Ishikawa (cell line): Measurements from ENCODE around the gene SMIM22.

Experiments
- CEBPB ChIP-seq: IDR thresholded peaks from 2 replicates; pipeline ENCODE4 v1.6.1; 2012
- CREB1 ChIP-seq: IDR thresholded peaks from 2 replicates; pipeline ENCODE4 v1.6.1; 2012; ENCODE audit warnings: low read depth
- EGR1 ChIP-seq: IDR thresholded peaks from 2 replicates; pipeline ENCODE4 v1.6.1; 2012
- EP300 ChIP-seq: IDR thresholded peaks from 2 replicates; pipeline ENCODE4 v1.6.1; 2012; ENCODE audit warnings: borderline replicate concordance
- FOXM1 ChIP-seq: IDR thresholded peaks from 2 replicates; pipeline ENCODE4 v1.6.1; 2012; ENCODE audit warnings: low read depth, borderline replicate concordance
- NFIC ChIP-seq: IDR thresholded peaks from 2 replicates; pipeline ENCODE4 v1.6.1; 2012
- RAD21 ChIP-seq: IDR thresholded peaks from 2 replicates; pipeline ENCODE4 v1.6.1; 2012; ENCODE audit warnings: low read depth
- TAF1 ChIP-seq: IDR thresholded peaks from 2 replicates; pipeline ENCODE4 v1.6.1; 2012; ENCODE audit warnings: low read depth, mild to moderate bottlenecking
- TCF12 ChIP-seq: IDR thresholded peaks from 2 replicates; pipeline ENCODE4 v1.6.1; 2012; ENCODE audit warnings: low read depth
- TEAD4 ChIP-seq: IDR thresholded peaks from 2 replicates; pipeline ENCODE4 v1.6.1; 2012
- YY1 ChIP-seq: IDR thresholded peaks from 2 replicates; pipeline ENCODE4 v1.6.1; 2012; ENCODE audit warnings: low read depth
- ZBTB7A ChIP-seq: IDR thresholded peaks from 2 replicates; pipeline ENCODE4 v1.6.1; 2012; ENCODE audit warnings: low read depth
- TF ChIP-seq, protein P1 (sequence below): IDR thresholded peaks from 2 replicates; pipeline ENCODE4 v1.6.1; 2012
- TF ChIP-seq, protein P2 (sequence below): IDR thresholded peaks from 2 replicates; pipeline ENCODE4 v1.6.1; 2012; ENCODE audit warnings: low read depth, mild to moderate bottlenecking
- TF ChIP-seq, protein P3 (sequence below): IDR thresholded peaks from 2 replicates; pipeline ENCODE4 v1.6.1; 2012

Gene SMIM22, protein sequence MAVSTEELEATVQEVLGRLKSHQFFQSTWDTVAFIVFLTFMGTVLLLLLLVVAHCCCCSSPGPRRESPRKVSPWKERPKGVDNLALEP

DNA sequence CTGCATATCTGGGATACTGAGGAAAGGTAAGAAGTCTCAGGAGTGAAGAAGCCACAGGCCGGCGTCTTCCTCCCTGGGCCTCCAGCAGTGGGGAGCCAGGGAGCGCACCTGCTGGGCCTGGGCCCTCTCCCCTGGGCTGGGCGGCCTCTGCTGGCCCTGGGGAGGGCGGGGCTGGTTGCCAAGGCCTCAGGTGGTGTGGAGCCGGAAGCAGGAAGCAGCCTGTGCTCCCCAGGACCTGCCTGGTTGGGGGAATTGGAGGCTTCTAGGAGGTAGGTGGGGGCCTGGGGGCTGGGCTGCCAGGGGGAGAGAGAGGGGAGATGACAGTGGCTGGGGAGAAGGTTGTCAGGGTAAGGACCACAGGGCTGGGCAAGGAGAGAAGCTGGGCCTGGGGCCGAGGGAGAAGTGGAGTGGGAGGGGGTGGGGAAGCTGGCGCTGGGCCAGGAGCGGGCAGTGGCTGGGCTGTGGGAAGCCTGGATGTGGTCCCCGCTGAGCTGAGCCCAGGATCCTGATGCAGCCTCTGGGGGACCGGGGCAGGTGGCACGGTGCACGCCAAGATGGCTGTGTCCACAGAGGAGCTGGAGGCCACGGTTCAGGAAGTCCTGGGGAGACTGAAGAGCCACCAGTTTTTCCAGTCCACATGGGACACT, at the start of gene SMIM22:
Gene SMIM22 (plus strand): TSS at position 189 of the 647 bp plus-strand sequence. CDS start 366 bp downstream, at position 555.
- TF ChIP-seq RAD21 (no peak), NFIC (peak; percentile 91), CREB1 (no peak)
- TF ChIP-seq, protein P1, sequence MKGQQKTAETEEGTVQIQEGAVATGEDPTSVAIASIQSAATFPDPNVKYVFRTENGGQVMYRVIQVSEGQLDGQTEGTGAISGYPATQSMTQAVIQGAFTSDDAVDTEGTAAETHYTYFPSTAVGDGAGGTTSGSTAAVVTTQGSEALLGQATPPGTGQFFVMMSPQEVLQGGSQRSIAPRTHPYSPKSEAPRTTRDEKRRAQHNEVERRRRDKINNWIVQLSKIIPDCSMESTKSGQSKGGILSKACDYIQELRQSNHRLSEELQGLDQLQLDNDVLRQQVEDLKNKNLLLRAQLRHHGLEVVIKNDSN: peak; percentile 22; the same call in 1 of the 2 replicates

DNA sequence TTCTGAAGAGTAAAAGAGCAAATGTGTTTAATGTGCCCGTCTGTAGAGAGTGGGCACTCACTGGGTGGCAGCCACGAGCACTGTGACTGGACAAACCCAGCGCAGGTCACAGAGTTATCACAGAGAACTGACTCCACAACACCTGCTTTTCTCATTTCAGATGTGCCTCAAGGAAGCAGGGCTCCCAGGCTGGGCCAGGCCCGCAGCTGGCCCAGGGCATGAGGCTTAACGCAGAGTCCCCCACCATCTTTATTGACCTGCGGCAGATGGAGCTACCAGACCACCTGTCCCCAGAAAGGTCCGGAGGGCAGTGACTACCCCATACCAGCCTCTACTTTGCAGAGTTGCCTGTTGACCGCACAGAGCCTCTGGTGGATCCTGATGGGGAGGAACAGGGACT, 49.0 kb upstream of the SMIM22 start:
- TF ChIP-seq EP300 (no peak), YY1 (no peak), FOXM1 (no peak), CREB1 (no peak), NFIC (no peak), ZBTB7A (no peak)
- TF ChIP-seq, protein P2, sequence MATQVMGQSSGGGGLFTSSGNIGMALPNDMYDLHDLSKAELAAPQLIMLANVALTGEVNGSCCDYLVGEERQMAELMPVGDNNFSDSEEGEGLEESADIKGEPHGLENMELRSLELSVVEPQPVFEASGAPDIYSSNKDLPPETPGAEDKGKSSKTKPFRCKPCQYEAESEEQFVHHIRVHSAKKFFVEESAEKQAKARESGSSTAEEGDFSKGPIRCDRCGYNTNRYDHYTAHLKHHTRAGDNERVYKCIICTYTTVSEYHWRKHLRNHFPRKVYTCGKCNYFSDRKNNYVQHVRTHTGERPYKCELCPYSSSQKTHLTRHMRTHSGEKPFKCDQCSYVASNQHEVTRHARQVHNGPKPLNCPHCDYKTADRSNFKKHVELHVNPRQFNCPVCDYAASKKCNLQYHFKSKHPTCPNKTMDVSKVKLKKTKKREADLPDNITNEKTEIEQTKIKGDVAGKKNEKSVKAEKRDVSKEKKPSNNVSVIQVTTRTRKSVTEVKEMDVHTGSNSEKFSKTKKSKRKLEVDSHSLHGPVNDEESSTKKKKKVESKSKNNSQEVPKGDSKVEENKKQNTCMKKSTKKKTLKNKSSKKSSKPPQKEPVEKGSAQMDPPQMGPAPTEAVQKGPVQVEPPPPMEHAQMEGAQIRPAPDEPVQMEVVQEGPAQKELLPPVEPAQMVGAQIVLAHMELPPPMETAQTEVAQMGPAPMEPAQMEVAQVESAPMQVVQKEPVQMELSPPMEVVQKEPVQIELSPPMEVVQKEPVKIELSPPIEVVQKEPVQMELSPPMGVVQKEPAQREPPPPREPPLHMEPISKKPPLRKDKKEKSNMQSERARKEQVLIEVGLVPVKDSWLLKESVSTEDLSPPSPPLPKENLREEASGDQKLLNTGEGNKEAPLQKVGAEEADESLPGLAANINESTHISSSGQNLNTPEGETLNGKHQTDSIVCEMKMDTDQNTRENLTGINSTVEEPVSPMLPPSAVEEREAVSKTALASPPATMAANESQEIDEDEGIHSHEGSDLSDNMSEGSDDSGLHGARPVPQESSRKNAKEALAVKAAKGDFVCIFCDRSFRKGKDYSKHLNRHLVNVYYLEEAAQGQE: no peak
- TF ChIP-seq, protein P3, sequence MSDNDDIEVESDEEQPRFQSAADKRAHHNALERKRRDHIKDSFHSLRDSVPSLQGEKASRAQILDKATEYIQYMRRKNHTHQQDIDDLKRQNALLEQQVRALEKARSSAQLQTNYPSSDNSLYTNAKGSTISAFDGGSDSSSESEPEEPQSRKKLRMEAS: no peak
- TF ChIP-seq, protein P1: no peak

DNA sequence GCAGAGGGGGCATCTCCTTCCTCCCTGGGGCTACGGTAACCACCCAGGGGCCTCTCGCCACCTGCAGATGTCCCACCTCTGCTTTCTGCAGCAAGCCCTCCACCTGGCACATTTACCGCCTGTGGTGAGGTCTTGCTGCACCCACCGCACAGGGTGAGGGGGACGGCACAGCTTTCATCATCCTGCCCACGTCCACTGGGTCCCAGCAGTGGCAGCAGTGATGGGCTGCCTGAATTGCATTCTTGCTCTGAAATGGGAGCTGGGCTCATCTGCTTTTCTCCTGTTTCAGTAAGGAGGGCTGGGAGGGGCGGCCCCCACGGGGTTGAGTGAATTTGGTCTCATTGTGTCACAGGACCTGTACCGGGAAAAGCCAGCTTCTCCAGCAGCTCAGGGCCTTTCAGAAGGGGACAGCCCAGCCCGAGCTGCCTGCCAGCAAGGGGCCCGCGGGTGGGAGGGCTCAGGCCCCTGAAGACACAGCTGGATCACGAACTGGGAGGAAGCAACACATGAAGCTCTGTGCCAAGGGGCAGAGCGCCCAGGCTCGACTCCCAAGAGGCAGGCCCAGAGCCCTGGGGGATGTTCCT, 48.1 kb upstream of the SMIM22 start:
- no peak for TF ChIP-seq EP300
- TF ChIP-seq, protein P3: no peak

DNA sequence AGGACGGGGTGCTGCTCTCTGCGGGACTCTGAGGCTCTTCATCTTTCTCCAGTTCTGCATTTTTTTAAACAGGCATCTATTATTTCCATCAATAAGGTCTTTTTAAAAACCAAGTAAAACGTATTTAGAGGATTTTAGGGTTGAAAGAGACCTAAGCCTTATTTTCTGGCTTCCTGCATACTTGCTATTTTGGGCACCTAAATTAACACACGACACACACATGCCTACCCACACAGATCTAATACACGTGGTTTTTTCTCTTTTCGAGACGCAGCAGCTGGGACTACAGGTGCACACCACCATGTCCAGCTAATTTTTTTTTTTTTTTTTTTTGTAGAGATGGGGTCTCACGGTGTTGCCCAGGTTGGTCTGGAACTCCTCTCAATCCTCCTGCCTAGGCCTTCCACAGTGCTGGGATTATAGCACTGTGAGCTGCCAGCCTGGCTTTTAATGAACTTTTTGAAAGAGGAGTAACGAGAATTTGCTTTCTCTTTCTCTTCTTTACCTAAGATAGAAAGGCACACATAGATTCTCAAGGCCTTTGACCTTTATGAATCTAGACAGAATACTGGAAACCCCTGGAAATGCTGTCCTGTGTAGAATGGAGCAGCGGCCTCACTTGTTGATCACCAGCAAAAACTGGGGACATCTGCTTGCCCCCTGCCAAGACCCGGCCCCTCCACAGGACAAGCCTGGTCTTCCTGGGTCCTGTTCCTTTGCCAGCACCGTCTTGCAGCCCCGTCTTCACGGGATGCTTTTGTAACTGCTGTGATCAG, 47.1 kb upstream of the SMIM22 start:
- no peak for TF ChIP-seq TEAD4
- no peak for TF ChIP-seq YY1
- no peak for TF ChIP-seq EGR1
- no peak for TF ChIP-seq EP300
- TF ChIP-seq, protein P1: no peak
- no peak for TF ChIP-seq NFIC
- TF ChIP-seq CEBPB: no peak
- TF ChIP-seq, protein P2: no peak
- TF ChIP-seq RAD21: no peak
- TF ChIP-seq CREB1: no peak
- TF ChIP-seq TAF1: no peak
- TF ChIP-seq, protein P3: no peak

GRCh38 chr16:4748682-4749411, 46.3 kb upstream of the SMIM22 start:
- TF ChIP-seq TEAD4 (no peak), TCF12 (no peak), RAD21 (no peak), CREB1 (no peak), NFIC (no peak), EP300 (no peak), EGR1 (no peak), TAF1 (no peak), FOXM1 (no peak)
- TF ChIP-seq, protein P2: no peak
- TF ChIP-seq, protein P3: no peak
